Keratinocyte (primary cell): ENCODE results near the gene SYT12. TPM values are rescaled to one million over a fixed set of nuclear protein-coding genes. Genes with fewer than 3 reads are reported as not detected.

ENCODE experiments used
- DNase-seq: peaks from one replicate; pipeline ENCODE4 v3.0.0-alpha.2; 2011; ENCODE audit warnings: low read depth, missing footprints, low spot score
- FAIRE-seq: peaks from 2 replicates; lab custom pipeline; 2011; peaks lifted over from hg19 to GRCh38; lab: Jason Lieb, UNC
- H2AFZ ChIP-seq: 2 replicates; pipeline ENCODE4 v1.6.0; 2012; ENCODE audit warnings: low read length, control low read depth, inconsistent platforms; ENCODE audit not compliant: control insufficient read depth
- H3K27ac ChIP-seq: 2 replicates; pipeline ENCODE4 v1.5.1; 2011; ENCODE audit warnings: low read length; ENCODE audit not compliant: control insufficient read depth, insufficient read depth
- H3K27me3 ChIP-seq: 3 replicates; pipeline ENCODE4 v1.6.0; 2011; ENCODE audit warnings: low read length; ENCODE audit not compliant: control insufficient read depth, insufficient read depth; ENCODE audit errors: extremely low read depth
- H3K36me3 ChIP-seq, 2 experiments: 2 replicates in 1 of 2; 3 replicates in 1 of 2; pipeline ENCODE4 v1.5.1; 2011; ENCODE audit warnings: low read length in 2 of 2, mild to moderate bottlenecking in 1 of 2; ENCODE audit not compliant: control insufficient read depth in 2 of 2, insufficient read depth in 2 of 2; ENCODE audit errors: extremely low read depth in 1 of 2
- H3K4me1 ChIP-seq: 3 replicates; pipeline ENCODE4 v1.5.1; 2011; ENCODE audit warnings: low read length; ENCODE audit not compliant: control insufficient read depth, insufficient read depth; ENCODE audit errors: extremely low read depth
- H3K4me2 ChIP-seq: 3 replicates; pipeline ENCODE4 v1.6.0; 2011; ENCODE audit warnings: low read depth, low read length; ENCODE audit not compliant: control insufficient read depth, insufficient read depth; ENCODE audit errors: extremely low read depth
- H3K4me3 ChIP-seq, 3 experiments: fragments of 200-600 bp in 1 of 3; sonication (generic) in 1 of 3; 2 replicates in 2 of 3; 3 replicates in 1 of 3; pipeline ENCODE4 v1.5.1; 2011 to 2016; ENCODE audit warnings: low read length in 3 of 3, mild to moderate bottlenecking in 3 of 3, control low read depth in 2 of 3, inconsistent platforms in 1 of 3, low read depth in 1 of 3, mixed read lengths in 1 of 3, mixed run types in 1 of 3, moderate library complexity in 1 of 3; ENCODE audit not compliant: control insufficient read depth in 2 of 3, insufficient read depth in 2 of 3; ENCODE audit errors: extremely low read depth in 1 of 3
- H3K79me2 ChIP-seq: 2 replicates; pipeline ENCODE4 v1.6.0; 2012; ENCODE audit warnings: low read length; ENCODE audit not compliant: control insufficient read depth, insufficient read depth
- H3K9ac ChIP-seq: 3 replicates; pipeline ENCODE4 v1.6.0; 2011; ENCODE audit warnings: low read length; ENCODE audit not compliant: control insufficient read depth, insufficient read depth; ENCODE audit errors: extremely low read depth
- H3K9me1 ChIP-seq: 3 replicates; pipeline ENCODE4 v1.6.0; 2011; ENCODE audit warnings: low read length; ENCODE audit not compliant: control insufficient read depth, insufficient read depth; ENCODE audit errors: extremely low read depth
- H3K9me3 ChIP-seq: 2 replicates; pipeline ENCODE4 v1.5.1; 2012; ENCODE audit warnings: low read depth, low read length; ENCODE audit not compliant: control insufficient read depth
- H4K20me1 ChIP-seq: 3 replicates; pipeline ENCODE4 v1.6.0; 2011; ENCODE audit warnings: low read length; ENCODE audit not compliant: control insufficient read depth, insufficient read depth; ENCODE audit errors: extremely low read depth
- CTCF ChIP-seq, 3 experiments: IDR thresholded peaks in 1 of 3; conservative IDR thresholded peaks in 1 of 3; optimal IDR thresholded peaks in 1 of 3; 2 replicates in 2 of 3; 3 replicates in 1 of 3; pipeline versions ENCODE3 to v1.5.1; 2011; ENCODE audit warnings: low read length in 3 of 3, mild to moderate bottlenecking in 3 of 3, moderate library complexity in 2 of 3, control low read depth in 1 of 3, inconsistent platforms in 1 of 3; ENCODE audit not compliant: insufficient read depth in 2 of 3; ENCODE audit errors: extremely low read depth in 1 of 3
- EZH2 ChIP-seq: IDR thresholded peaks from one replicate; pipeline ENCODE4 v1.6.1; 2012; ENCODE audit warnings: inconsistent platforms, mild to moderate bottlenecking, low read length, moderate library complexity
- dilution Hi-C: fragments of 300-500 bp; cut with MboI; formaldehyde crosslinking; loops from one replicate; pipeline ENCODE4 v1.7.0; 2020; ENCODE audit warnings: low sequenced_read_pairs; ENCODE audit not compliant: extremely low pct_ligation_motif_present
- polyA plus RNA-seq, 5 experiments: library from polyadenylated mRNA; depleted of rRNA in 3 of 5; stranded (reverse) in 3 of 5; stranded (forward) in 1 of 5; unstranded in 1 of 5; fragments of >200 nt; gene quantifications; 1 replicate in 1 of 5; 2 replicates in 3 of 5; 3 replicates in 1 of 5; pipeline versions ENCODE4 v1.2.1 to v1.2.3, GENCODE V29; 2011 to 2012; ENCODE audit warnings: missing spikeins in 2 of 5, low read depth in 1 of 5, low replicate concordance in 1 of 5

SYT12 gene
- polyA plus RNA-seq, 1 donor (not counting 4 experiments of a cell fraction or from before 2014, with no cell fraction given): 0.05 TPM

GRCh38 chr11:67044496-67044895 lies 21.6 kb downstream of the SYT12 start:
- dilution Hi-C loops: no loop called here
- no peak overlapping the region for H3K9ac ChIP-seq
- no peaks in the 10 kb centered on the region for H3K79me2 ChIP-seq

GRCh38 chr11:67045314-67045713 lies 22.4 kb downstream of the SYT12 start:
- Histone ChIP-seq H3K27me3 (peaks cover 29% of the 10 kb centered on the region), H3K4me2 (no peak overlapping the region), H3K4me1 (peaks cover 7% of the 10 kb centered on the region), H3K9me3 (no peaks in the 10 kb centered on the region), H3K27ac (no peak overlapping the region), H3K4me3 (no peak overlapping the region), H3K9me1 (no peaks in the 10 kb centered on the region), H3K36me3 (no peaks in the 10 kb centered on the region), H3K9ac (no peak overlapping the region), H3K79me2 (no peaks in the 10 kb centered on the region), H2AFZ (no peak overlapping the region), H4K20me1 (no peaks in the 10 kb centered on the region)
- DNase-seq (no peak), FAIRE-seq (no peak)
- dilution Hi-C loops: no loop called here
- TF ChIP-seq CTCF (optimal IDR thresholded peaks at IDR 0.05 in 1 of 3, IDR thresholded peaks at IDR 0.05 in 1 of 3, conservative IDR thresholded peaks at IDR 0.05 in 1 of 3; ENCODE audit: extremely low read depth in 1 of 3, insufficient read depth in 2 of 3, low read length in 3 of 3) (peak in 1 of 3 experiments; percentile 8), EZH2 (no peak)

More at GRCh38 chr11:67044496-67044895, 21.6 kb downstream of the SYT12 start:
- H3K9me1 ChIP-seq: no peaks in the 10 kb centered on the region
- H3K27me3 ChIP-seq: peaks cover 29% of the 10 kb centered on the region
- H3K4me1 ChIP-seq: peaks cover 7% of the 10 kb centered on the region
- DNase-seq (no peak), FAIRE-seq (no peak)
- no peak overlapping the region for H3K27ac ChIP-seq
- no peak overlapping the region for H3K4me2 ChIP-seq
- no peak overlapping the region for H3K4me3 ChIP-seq
- TF ChIP-seq EZH2 (no peak), CTCF (optimal IDR thresholded peaks at IDR 0.05 in 1 of 3, IDR thresholded peaks at IDR 0.05 in 1 of 3, conservative IDR thresholded peaks at IDR 0.05 in 1 of 3; ENCODE audit: extremely low read depth in 1 of 3, insufficient read depth in 2 of 3, low read length in 3 of 3) (no peak)
- no peak overlapping the region for H2AFZ ChIP-seq
- H3K36me3 ChIP-seq: no peaks in the 10 kb centered on the region
- no peaks in the 10 kb centered on the region for H3K9me3 ChIP-seq
- no peaks in the 10 kb centered on the region for H4K20me1 ChIP-seq
